NB4 (cell line): ENCODE data around the gene CASTOR2.
"Not testable (repeated sequence)": the region's sequence is repeated elsewhere in the genome, so short reads cannot be mapped to it uniquely, and the experiment has no call there.

Experiments used
- MAX ChIP-seq: IDR thresholded peaks from 2 replicates; pipeline ENCODE4 v1.6.1; 2011; ENCODE audit warnings: low read depth, low read length
- TF ChIP-seq, protein P1 (sequence below): IDR thresholded peaks from one replicate; pipeline ENCODE4 v1.5.1; 2012; ENCODE audit warnings: low read depth, low read length

DNA sequence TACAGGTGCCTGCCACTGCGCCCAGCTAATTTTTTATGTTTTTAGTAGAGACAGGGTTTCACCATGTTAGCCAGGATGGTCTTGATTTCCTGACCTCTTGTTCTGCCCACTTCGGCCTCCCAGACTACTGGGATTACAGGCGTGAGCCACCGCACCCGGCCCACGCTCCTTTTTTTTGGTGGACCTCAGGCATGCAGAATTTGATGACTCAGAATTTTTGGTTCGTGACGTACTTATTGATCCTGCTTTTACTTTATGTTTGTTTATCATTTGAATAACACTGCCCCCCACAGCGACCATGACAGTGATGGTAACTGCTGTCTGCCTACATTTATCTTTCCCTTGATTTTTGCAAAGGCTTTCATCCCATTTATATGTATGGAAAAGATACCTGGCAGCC is 23.9 kb downstream of the CASTOR2 start:
- TF ChIP-seq MAX, result not testable (repeated sequence)
- TF ChIP-seq, protein P1, sequence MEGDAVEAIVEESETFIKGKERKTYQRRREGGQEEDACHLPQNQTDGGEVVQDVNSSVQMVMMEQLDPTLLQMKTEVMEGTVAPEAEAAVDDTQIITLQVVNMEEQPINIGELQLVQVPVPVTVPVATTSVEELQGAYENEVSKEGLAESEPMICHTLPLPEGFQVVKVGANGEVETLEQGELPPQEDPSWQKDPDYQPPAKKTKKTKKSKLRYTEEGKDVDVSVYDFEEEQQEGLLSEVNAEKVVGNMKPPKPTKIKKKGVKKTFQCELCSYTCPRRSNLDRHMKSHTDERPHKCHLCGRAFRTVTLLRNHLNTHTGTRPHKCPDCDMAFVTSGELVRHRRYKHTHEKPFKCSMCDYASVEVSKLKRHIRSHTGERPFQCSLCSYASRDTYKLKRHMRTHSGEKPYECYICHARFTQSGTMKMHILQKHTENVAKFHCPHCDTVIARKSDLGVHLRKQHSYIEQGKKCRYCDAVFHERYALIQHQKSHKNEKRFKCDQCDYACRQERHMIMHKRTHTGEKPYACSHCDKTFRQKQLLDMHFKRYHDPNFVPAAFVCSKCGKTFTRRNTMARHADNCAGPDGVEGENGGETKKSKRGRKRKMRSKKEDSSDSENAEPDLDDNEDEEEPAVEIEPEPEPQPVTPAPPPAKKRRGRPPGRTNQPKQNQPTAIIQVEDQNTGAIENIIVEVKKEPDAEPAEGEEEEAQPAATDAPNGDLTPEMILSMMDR, result not testable (repeated sequence)
